Endothelial cell of umbilical vein (primary cell): ENCODE results near the gene EEFSEC. TPM values are rescaled to one million over a fixed set of nuclear protein-coding genes. Genes with fewer than 3 reads are reported as not detected.

Experiments
- BruUV-seq: library from RNA; stranded (reverse); fragments of 400-500 nt; replicated peaks from 2 replicates; lab custom pipeline; 2021; lab: Mats Ljungman, UMichigan
- CTCF ChIA-PET: fragments of 300-600, 350-600 bp; sonication (Branson Sonifier 250); formaldehyde crosslinking; loops from one replicate; lab custom pipeline; 2021; ENCODE audit warnings: antibody characterized with exemption, inconsistent platforms; lab: Charles Lee
- POLR2A ChIA-PET: fragments of 300-600, 350-600 bp; sonication (Branson Sonifier 250); formaldehyde crosslinking; loops from one replicate; lab custom pipeline; 2021; ENCODE audit warnings: antibody characterized with exemption, inconsistent platforms; lab: Charles Lee
- DNase-seq: peaks from one replicate; pipeline ENCODE4 v3.0.0-alpha.2; 2011; ENCODE audit warnings: low read depth, low spot score
- FAIRE-seq: peaks from 2 replicates; lab custom pipeline; 2011; peaks lifted over from hg19 to GRCh38; lab: Jason Lieb, UNC
- H2AFZ ChIP-seq: 2 replicates; pipeline ENCODE4 v1.6.0; 2012; ENCODE audit warnings: low read depth, low read length, control low read depth, inconsistent platforms
- H3K27ac ChIP-seq: 2 replicates; pipeline ENCODE4 v1.5.1; 2011; ENCODE audit warnings: low read depth, mild to moderate bottlenecking, control low read depth, low read length, moderate library complexity; ENCODE audit not compliant: insufficient read depth
- H3K27me3 ChIP-seq, 2 experiments: 2 replicates each; pipeline versions ENCODE4 v1.6.0 to v1.6.1; 2011; ENCODE audit warnings: low read length in 2 of 2, mixed read lengths in 1 of 2; ENCODE audit not compliant: control insufficient read depth in 2 of 2, insufficient read depth in 2 of 2
- H3K36me3 ChIP-seq, 2 experiments: 2 replicates in 1 of 2; 3 replicates in 1 of 2; pipeline ENCODE4 v1.5.1; 2011; ENCODE audit warnings: low read length in 2 of 2, mild to moderate bottlenecking in 1 of 2, moderate library complexity in 1 of 2; ENCODE audit not compliant: control insufficient read depth in 2 of 2, insufficient read depth in 2 of 2; ENCODE audit errors: extremely low read depth in 1 of 2
- H3K4me1 ChIP-seq: 3 replicates; pipeline ENCODE4 v1.5.1; 2011; ENCODE audit warnings: mild to moderate bottlenecking, low read length; ENCODE audit not compliant: control insufficient read depth, insufficient read depth; ENCODE audit errors: extremely low read depth
- H3K4me2 ChIP-seq: 2 replicates; pipeline ENCODE4 v1.6.1; 2011; ENCODE audit warnings: low read length, control low read depth, mixed read lengths; ENCODE audit not compliant: insufficient read depth
- H3K4me3 ChIP-seq, 3 experiments: fragments of 200-600 bp in 1 of 3; sonication (generic), shearing (Covaris generic) in 1 of 3; replicated peaks in 1 of 3; 2 replicates each; pipeline ENCODE4 v1.5.1; 2011 to 2016; ENCODE audit warnings: control low read depth in 3 of 3, low read length in 3 of 3, mild to moderate bottlenecking in 2 of 3, inconsistent platforms in 1 of 3, low read depth in 1 of 3, moderate library complexity in 1 of 3; ENCODE audit not compliant: insufficient read depth in 1 of 3
- H3K79me2 ChIP-seq: 2 replicates; pipeline ENCODE4 v1.6.0; 2012; ENCODE audit warnings: low read length, inconsistent platforms; ENCODE audit not compliant: control insufficient read depth, insufficient read depth
- H3K9ac ChIP-seq: replicated peaks from 2 replicates; pipeline ENCODE3; 2011; ENCODE audit warnings: low read length, control low read depth; ENCODE audit not compliant: insufficient read depth; ENCODE audit errors: extremely low read depth
- H3K9me1 ChIP-seq: replicated peaks from 3 replicates; pipeline ENCODE4 v1.6.0; 2011; ENCODE audit warnings: mild to moderate bottlenecking, low read length; ENCODE audit not compliant: control insufficient read depth, insufficient read depth; ENCODE audit errors: extremely low read depth
- H3K9me3 ChIP-seq: replicated peaks from 2 replicates; pipeline ENCODE4 v1.5.1; 2012; ENCODE audit warnings: low read length, inconsistent platforms; ENCODE audit not compliant: control insufficient read depth, insufficient read depth
- H4K20me1 ChIP-seq: replicated peaks from 2 replicates; pipeline ENCODE3; 2011; ENCODE audit warnings: mild to moderate bottlenecking, low read length; ENCODE audit not compliant: control insufficient read depth, insufficient read depth; ENCODE audit errors: extremely low read depth
- CTCF ChIP-seq, 2 donors: IDR thresholded peaks; 1 replicate in 1 of 2; 2 replicates in 1 of 2; pipeline ENCODE4 v1.5.1; 2011; ENCODE audit warnings: low read length in 2 of 2, mild to moderate bottlenecking in 2 of 2, moderate library complexity in 2 of 2, control low read depth in 1 of 2, inconsistent platforms in 1 of 2, low read depth in 1 of 2; ENCODE audit not compliant: insufficient read depth in 1 of 2; ENCODE audit errors: extremely low read depth in 1 of 2
- EZH2 ChIP-seq: IDR thresholded peaks from 2 replicates; pipeline ENCODE4 v1.6.1; 2012; ENCODE audit warnings: borderline replicate concordance, low read depth, mild to moderate bottlenecking, moderate library complexity, low read length, inconsistent platforms; ENCODE audit not compliant: severe bottlenecking
- FOS ChIP-seq: IDR thresholded peaks from 2 replicates; pipeline ENCODE4 v1.6.1; 2011; ENCODE audit warnings: mild to moderate bottlenecking, low read length, moderate library complexity, borderline replicate concordance; ENCODE audit not compliant: insufficient read depth
- GATA2 ChIP-seq: IDR thresholded peaks from 2 replicates; pipeline ENCODE4 v1.7.0; 2011; ENCODE audit warnings: low read depth, mild to moderate bottlenecking, moderate library complexity, mixed read lengths, low read length; ENCODE audit not compliant: insufficient read length, insufficient read depth
- JUN ChIP-seq: IDR thresholded peaks from 2 replicates; pipeline ENCODE4 v1.6.1; 2011; ENCODE audit warnings: borderline replicate concordance, low read depth; ENCODE audit not compliant: insufficient read length, insufficient read depth
- MAX ChIP-seq: IDR thresholded peaks from 2 replicates; pipeline ENCODE4 v1.6.1; 2011; ENCODE audit not compliant: insufficient read depth, insufficient read length
- MYC ChIP-seq: IDR thresholded peaks from one replicate; pipeline ENCODE4 v1.6.1; 2011; ENCODE audit warnings: mild to moderate bottlenecking, low read depth, low read length
- POLR2A ChIP-seq: IDR thresholded peaks from 2 replicates; pipeline ENCODE4 v1.6.1; 2012; ENCODE audit warnings: low read depth, mild to moderate bottlenecking, control low read depth, low read length
- POLR2AphosphoS5 ChIP-seq: IDR thresholded peaks from 2 replicates; pipeline ENCODE4 v1.6.1; 2012; ENCODE audit warnings: low read depth, mild to moderate bottlenecking, control low read depth, low read length, moderate library complexity; ENCODE audit not compliant: insufficient read depth
- dilution Hi-C: fragments of 300-500 bp; cut with MboI; formaldehyde crosslinking; loops from one replicate; pipeline ENCODE4 v1.15.0; 2019; ENCODE audit warnings: low sequenced_read_pairs; ENCODE audit not compliant: extremely low pct_ligation_motif_present
- intact Hi-C: fragments of 100-400 bp; cut with micrococcal nuclease; formaldehyde crosslinking; loops from one replicate; pipeline ENCODE4 v1.10.0; 2022
- polyA plus RNA-seq, 4 experiments: library from polyadenylated mRNA; depleted of rRNA in 3 of 4; stranded (reverse) in 3 of 4; unstranded in 1 of 4; fragments of >200 nt; gene quantifications; 2 replicates each; pipeline versions ENCODE4 v1.2.1 to v1.2.3, GENCODE V29; 2011 to 2012; ENCODE audit warnings: missing spikeins in 1 of 4
- total RNA-seq: library from RNA; stranded (reverse); gene quantifications from 2 replicates; pipeline ENCODE4 v1.2.3, GENCODE V29; 2021

EEFSEC gene
- total and polyA plus RNA-seq, 2 donors (not counting 3 experiments of a cell fraction or from before 2014, with no cell fraction given), result 13.1 to 14.5 TPM

- no peaks in the 10 kb centered on the region for H3K79me2 ChIP-seq
- no peaks in the 10 kb centered on the region for H3K36me3 ChIP-seq
- TF ChIP-seq FOS (no peak), JUN (no peak), CTCF (IDR thresholded peaks at IDR 0.05; ENCODE audit: extremely low read depth in 1 of 2, insufficient read depth in 1 of 2, low read depth in 1 of 2, low read length in 2 of 2) (no peak), GATA2 (no peak), MYC (no peak), EZH2 (no peak)
- ChIA-PET CTCF (no interaction called here), POLR2A (no interaction called here)
- intact Hi-C loops, result no loop called here
- no TSS peak for BruUV-seq
- H3K9me1 ChIP-seq, result no peaks in the 10 kb centered on the region
- no peaks in the 10 kb centered on the region for H3K27me3 ChIP-seq
- no peak for FAIRE-seq
- DNase-seq, result no peak
- H3K9ac ChIP-seq, result no peak overlapping the region
- no peak overlapping the region for H3K4me2 ChIP-seq
- no peak overlapping the region for H3K4me3 ChIP-seq
- H3K4me1 ChIP-seq, result no peaks in the 10 kb centered on the region
- H2AFZ ChIP-seq, result no peak overlapping the region
- no peak overlapping the region for H3K27ac ChIP-seq
- dilution Hi-C loops, result no loop called here
- H4K20me1 ChIP-seq, result no peaks in the 10 kb centered on the region
- no peaks in the 10 kb centered on the region for H3K9me3 ChIP-seq
These were observed 265.6 kb downstream of the EEFSEC start for GRCh38 chr3:128418900-128419299.

GRCh38 chr3:128419311-128419710, 266.0 kb downstream of the EEFSEC start:
- no TSS peak for BruUV-seq
- H3K9me3 ChIP-seq, result no peaks in the 10 kb centered on the region
- DNase-seq (no peak), FAIRE-seq (no peak)
- dilution Hi-C loops (no loop called here), intact Hi-C loops (no loop called here)
- no peak overlapping the region for H3K9ac ChIP-seq
- H3K9me1 ChIP-seq, result no peaks in the 10 kb centered on the region
- no peak overlapping the region for H2AFZ ChIP-seq
- no peaks in the 10 kb centered on the region for H3K4me1 ChIP-seq
- H3K4me2 ChIP-seq, result no peak overlapping the region
- H3K36me3 ChIP-seq, result no peaks in the 10 kb centered on the region
- H3K27me3 ChIP-seq, result no peaks in the 10 kb centered on the region
- no peak overlapping the region for H3K4me3 ChIP-seq
- no peaks in the 10 kb centered on the region for H3K79me2 ChIP-seq
- H3K27ac ChIP-seq, result no peak overlapping the region
- no peaks in the 10 kb centered on the region for H4K20me1 ChIP-seq
- ChIA-PET POLR2A (no interaction called here), CTCF (no interaction called here)
- TF ChIP-seq JUN (no peak), FOS (no peak), EZH2 (no peak), MYC (no peak), MAX (no peak), GATA2 (no peak), POLR2AphosphoS5 (no peak), POLR2A (no peak), CTCF (IDR thresholded peaks at IDR 0.05; ENCODE audit: extremely low read depth in 1 of 2, insufficient read depth in 1 of 2, low read depth in 1 of 2, low read length in 2 of 2) (no peak)
